H1 (cell line): Measurements from ENCODE around the gene SYNJ2. TPM values are rescaled to one million over a fixed set of nuclear protein-coding genes. Genes with fewer than 3 reads are reported as not detected.

Experiments used
- CTCF ChIA-PET: fragments of 300-600 bp; sonication (Branson Sonifier 250); formaldehyde crosslinking; loops from one replicate; lab custom pipeline; 2021; ENCODE audit not compliant: partially characterized antibody; lab: Charles Lee
- POLR2A ChIA-PET: fragments of 300-600 bp; sonication (Branson Sonifier 250); formaldehyde crosslinking; loops from one replicate; lab custom pipeline; 2021; ENCODE audit warnings: inconsistent platforms; ENCODE audit not compliant: partially characterized antibody; lab: Charles Lee
- DNase-seq, 2 experiments: peaks; one replicate each; pipeline versions ENCODE4 v3.0.0 to v3.0.0-alpha.2; 2010 to 2022; ENCODE audit warnings: low spot score in 2 of 2, low read depth in 1 of 2, mixed read lengths in 1 of 2
- FAIRE-seq: peaks from 2 replicates; lab custom pipeline; 2011; peaks lifted over from hg19 to GRCh38; lab: Jason Lieb, UNC
- H2AFZ ChIP-seq: 2 replicates; pipeline ENCODE4 v1.8.1; 2012; ENCODE audit warnings: low read length, inconsistent platforms
- H2AK5ac ChIP-seq: 2 replicates; pipeline ENCODE4 v1.6.1; 2013; ENCODE audit warnings: low read depth, low read length
- H2BK120ac ChIP-seq: replicated peaks from 2 replicates; pipeline ENCODE3; 2013; ENCODE audit warnings: low read depth, low read length, inconsistent platforms
- H2BK12ac ChIP-seq: 2 replicates; pipeline ENCODE4 v1.6.1; 2013; ENCODE audit warnings: low read depth, low read length
- H2BK15ac ChIP-seq: 2 replicates; pipeline ENCODE4 v1.6.1; 2013; ENCODE audit warnings: low read length
- H2BK20ac ChIP-seq: 2 replicates; pipeline ENCODE4 v1.6.1; 2013; ENCODE audit warnings: low read length
- H2BK5ac ChIP-seq: 2 replicates; pipeline ENCODE4 v1.6.1; 2013; ENCODE audit warnings: low read depth, low read length
- H3K14ac ChIP-seq: 2 replicates; pipeline ENCODE4 v1.6.1; 2013; ENCODE audit warnings: inconsistent platforms; ENCODE audit not compliant: insufficient read length
- H3K18ac ChIP-seq: 2 replicates; pipeline ENCODE4 v1.6.1; 2013; ENCODE audit warnings: low read length; ENCODE audit errors: extremely low read depth
- H3K23ac ChIP-seq: 2 replicates; pipeline ENCODE4 v1.6.1; 2013; ENCODE audit warnings: inconsistent platforms; ENCODE audit not compliant: insufficient read length
- H3K23me2 ChIP-seq: 2 replicates; pipeline ENCODE4 v1.6.1; 2013; ENCODE audit warnings: low read depth, low read length
- H3K27ac ChIP-seq: 2 replicates; pipeline ENCODE4 v1.6.1; 2011; ENCODE audit warnings: low read depth, low read length, inconsistent platforms
- H3K27me3 ChIP-seq, 4 experiments: replicated peaks in 1 of 4; 1 replicate in 1 of 4; 2 replicates in 3 of 4; pipeline versions ENCODE4 v1.6.1 to v1.8.1; 2011 to 2013; ENCODE audit warnings: low read length in 3 of 4, mild to moderate bottlenecking in 3 of 4, inconsistent platforms in 2 of 4, mixed read lengths in 2 of 4, moderate library complexity in 1 of 4; ENCODE audit not compliant: control insufficient read depth in 3 of 4, insufficient read depth in 3 of 4; ENCODE audit errors: extremely low read depth in 1 of 4
- H3K36me3 ChIP-seq, 4 experiments: 2 replicates each; pipeline versions ENCODE4 v1.6.1 to v1.8.1; 2011 to 2013; ENCODE audit warnings: mild to moderate bottlenecking in 4 of 4, low read length in 3 of 4, moderate library complexity in 2 of 4, control low read depth in 1 of 4, inconsistent platforms in 1 of 4; ENCODE audit not compliant: insufficient read depth in 4 of 4, control insufficient read depth in 2 of 4
- H3K4ac ChIP-seq: replicated peaks from 2 replicates; pipeline ENCODE3; 2013; ENCODE audit warnings: low read length, low read depth, mixed read lengths, inconsistent platforms; ENCODE audit not compliant: insufficient read length
- H3K4me1 ChIP-seq, 4 experiments: replicated peaks in 1 of 4; 1 replicate in 1 of 4; 2 replicates in 3 of 4; pipeline versions ENCODE4 v1.6.1 to v1.8.1; 2011 to 2013; ENCODE audit warnings: low read length in 3 of 4, inconsistent platforms in 2 of 4, mixed read lengths in 1 of 4; ENCODE audit not compliant: insufficient read depth in 4 of 4, control insufficient read depth in 3 of 4
- H3K4me2 ChIP-seq, 2 experiments: 2 replicates each; pipeline versions ENCODE4 v1.6.1 to v1.8.1; 2011 to 2013; ENCODE audit warnings: low read depth in 2 of 2, low read length in 2 of 2, control low read depth in 1 of 2, inconsistent platforms in 1 of 2, mild to moderate bottlenecking in 1 of 2; ENCODE audit not compliant: insufficient read depth in 1 of 2
- H3K4me3 ChIP-seq, 4 experiments: fragments of 200-600, 300-600 bp in 1 of 4; sonication (generic), shearing (Covaris generic), sonication (Bioruptor Twin) in 1 of 4; 2 replicates each; pipeline versions ENCODE4 v1.5.1 to v1.8.1; 2011 to 2016; ENCODE audit warnings: low read length in 4 of 4, low read depth in 3 of 4, control low read depth in 2 of 4, inconsistent platforms in 2 of 4, mild to moderate bottlenecking in 2 of 4, mixed read lengths in 1 of 4, moderate library complexity in 1 of 4; ENCODE audit not compliant: insufficient read depth in 2 of 4; ENCODE audit errors: extremely low read depth in 1 of 4
- H3K56ac ChIP-seq: replicated peaks from 2 replicates; pipeline ENCODE3; 2013; ENCODE audit warnings: low read depth, mild to moderate bottlenecking, mixed read lengths, low read length, inconsistent platforms; ENCODE audit not compliant: insufficient read length
- H3K79me1 ChIP-seq: 2 replicates; pipeline ENCODE4 v1.6.1; 2013; ENCODE audit warnings: low read depth, low read length, control low read depth
- H3K79me2 ChIP-seq, 2 experiments: 2 replicates each; pipeline versions ENCODE4 v1.6.1 to v1.8.1; 2012 to 2013; ENCODE audit warnings: low read length in 2 of 2, mild to moderate bottlenecking in 2 of 2, inconsistent platforms in 1 of 2; ENCODE audit not compliant: insufficient read depth in 2 of 2, control insufficient read depth in 1 of 2
- H3K9ac ChIP-seq, 4 experiments: replicated peaks in 1 of 4; 1 replicate in 1 of 4; 2 replicates in 3 of 4; pipeline versions ENCODE4 v1.6.1 to v1.8.1; 2011 to 2013; ENCODE audit warnings: low read depth in 3 of 4, low read length in 3 of 4, control low read depth in 2 of 4, mild to moderate bottlenecking in 2 of 4, moderate library complexity in 2 of 4, inconsistent platforms in 1 of 4; ENCODE audit errors: extremely low read depth in 1 of 4
- H3K9me3 ChIP-seq, 2 experiments: 2 replicates each; pipeline versions ENCODE4 v1.6.1 to v1.8.1; 2012 to 2013; ENCODE audit warnings: mild to moderate bottlenecking in 2 of 2, moderate library complexity in 2 of 2, control low read depth in 1 of 2, inconsistent platforms in 1 of 2, low read depth in 1 of 2, low read length in 1 of 2, mixed read lengths in 1 of 2; ENCODE audit not compliant: insufficient read depth in 2 of 2
- H4K20me1 ChIP-seq, 2 experiments: replicated peaks in 1 of 2; 2 replicates each; pipeline versions ENCODE3 to v1.8.1; 2011 to 2013; ENCODE audit warnings: inconsistent platforms in 2 of 2, low read length in 2 of 2, mild to moderate bottlenecking in 1 of 2; ENCODE audit not compliant: insufficient read depth in 2 of 2, control insufficient read depth in 1 of 2
- H4K5ac ChIP-seq: 2 replicates; pipeline ENCODE4 v1.6.1; 2013; ENCODE audit warnings: low read length, low read depth, mixed read lengths, inconsistent platforms; ENCODE audit not compliant: insufficient read length
- H4K8ac ChIP-seq: 2 replicates; pipeline ENCODE4 v1.8.0; 2013; ENCODE audit warnings: mild to moderate bottlenecking, moderate library complexity, low read length, inconsistent platforms; ENCODE audit not compliant: insufficient read depth; ENCODE audit errors: extremely low read depth
- H4K91ac ChIP-seq: replicated peaks from 2 replicates; pipeline ENCODE3; 2013; ENCODE audit warnings: low read length, mixed read lengths, inconsistent platforms; ENCODE audit not compliant: insufficient read length
- KDM5A ChIP-seq: fragments of 200-600 bp; IDR thresholded peaks from 2 replicates; pipeline ENCODE4 v1.7.1; 2012; ENCODE audit warnings: mild to moderate bottlenecking, low read length, inconsistent platforms, mixed read lengths
- POLR2A ChIP-seq, 2 experiments: IDR thresholded peaks; 1 replicate in 1 of 2; 2 replicates in 1 of 2; pipeline ENCODE4 v1.6.1; 2011; ENCODE audit warnings: low read depth in 2 of 2, low read length in 2 of 2, mild to moderate bottlenecking in 2 of 2; ENCODE audit errors: control extremely low read depth in 1 of 2
- SP4 ChIP-seq: IDR thresholded peaks from 2 replicates; pipeline ENCODE4 v1.6.1; 2012; ENCODE audit warnings: low read length, inconsistent platforms
- TBP ChIP-seq: IDR thresholded peaks from 2 replicates; pipeline ENCODE4 v1.6.1; 2011; ENCODE audit warnings: low read depth, low read length, improper control_type of control experiment
- WGBS, 2 experiments: shearing (Covaris generic) in 1 of 2; methylation state at CpG; one replicate each; pipeline versions ENCODE4 v1.1.6 to v1.1.7; 2013 to 2015; ENCODE audit warnings: low lambda C conversion rate in 2 of 2, mixed read lengths in 2 of 2, inconsistent platforms in 1 of 2, low coverage in 1 of 2, missing lambda C conversion rate in 1 of 2; ENCODE audit not compliant: insufficient replicate concordance in 2 of 2, insufficient coverage in 1 of 2, insufficient read length in 1 of 2; ENCODE audit errors: extremely low coverage in 1 of 2, missing lambda C conversion rate in 1 of 2; 5-methylcytosine and 5-hydroxymethylcytosine counted together
- polyA plus RNA-seq, 7 experiments: library from polyadenylated mRNA; depleted of rRNA in 3 of 7; stranded (reverse) in 5 of 7; unstranded in 2 of 7; fragments of >200 nt in 5 of 7; fragments of 200-250 nt in 2 of 7; gene quantifications; 1 replicate in 5 of 7; 2 replicates in 1 of 7; 4 replicates in 1 of 7; pipeline versions ENCODE4 v1.2.1 to v1.2.3, GENCODE V29; 2011 to 2013; ENCODE audit warnings: missing spikeins in 2 of 7, mixed read lengths in 2 of 7
- total RNA-seq: library from RNA; stranded (reverse); fragmentation: NEBNext Ultra II Directional; extraction: Animal tissue kit (Norgen Biotek cat#: 25700); gene quantifications from 2 replicates; pipeline ENCODE4 v1.2.1, GENCODE V29; 2021
- TF ChIP-seq, protein P1 (sequence below): IDR thresholded peaks from 2 replicates; pipeline ENCODE4 v1.6.1; 2012; ENCODE audit warnings: inconsistent platforms

Gene SYNJ2
- total and polyA plus RNA-seq, 2 of the 8 experiments (the other 6 are each of a cell fraction or from before 2014, with no cell fraction given), result 3.7 to 13.9 TPM

GRCh38 chr6:158000530-158001307, 19.1 kb downstream of the SYNJ2 start:
- Histone ChIP-seq H4K91ac (no peak overlapping the region), H3K79me2 (no peaks in the 10 kb centered on the region), H2BK20ac (no peak overlapping the region), H3K4me2 (no peak overlapping the region), H3K36me3 (no peaks in the 10 kb centered on the region), H3K4me1 (peaks cover 8 to 23% (median 13%) of the 10 kb centered on the region in 4 experiments), H2BK120ac (no peak overlapping the region), H3K9ac (no peak overlapping the region), H4K5ac (no peak overlapping the region), H2BK15ac (no peak overlapping the region), H2BK5ac (no peak overlapping the region), H3K14ac (no peak overlapping the region), H3K4me3 (no peak overlapping the region), H2AFZ (no peak overlapping the region), H3K9me3 (no peaks in the 10 kb centered on the region), H3K23me2 (no peaks in the 10 kb centered on the region), H4K20me1 (no peaks in the 10 kb centered on the region), H2BK12ac (no peak overlapping the region), H3K23ac (no peak overlapping the region), H4K8ac (no peak overlapping the region), H3K79me1 (no peaks in the 10 kb centered on the region; the same call in none of the 2 replicates), H3K18ac (no peak overlapping the region), H3K4ac (no peak overlapping the region), H3K56ac (no peak overlapping the region), H3K27ac (no peak overlapping the region), H2AK5ac (no peak overlapping the region), H3K27me3 (no peaks in the 10 kb centered on the region)
- ChIA-PET POLR2A (interaction anchor here (0.9 to 1.7 kb wide), 2 partner anchors 14 to 30 kb away, joined by 3 to 5 read pairs; no protein-coding TSS in a partner anchor), CTCF (interaction anchor here (0.6 to 2.1 kb wide), 8 partner anchors 8 to 144 kb away, joined by 3 to 7 read pairs (median 6); no protein-coding TSS in a partner anchor)
- no peak for TF ChIP-seq TBP
- no peak for TF ChIP-seq KDM5A
- TF ChIP-seq, protein P1, sequence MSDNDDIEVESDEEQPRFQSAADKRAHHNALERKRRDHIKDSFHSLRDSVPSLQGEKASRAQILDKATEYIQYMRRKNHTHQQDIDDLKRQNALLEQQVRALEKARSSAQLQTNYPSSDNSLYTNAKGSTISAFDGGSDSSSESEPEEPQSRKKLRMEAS, result no peak
- no peak for TF ChIP-seq SP4
- no peak for TF ChIP-seq POLR2A (IDR thresholded peaks at IDR 0.05; ENCODE audit: control extremely low read depth in 1 of 2, low read depth in 2 of 2, low read length in 2 of 2)
- no peak for DNase-seq
- 87% methylated on average over 16 of the region's 17 CpGs; no CpG with 5 or more reads in 1 of the 2 experiments for WGBS, 2 experiments
- FAIRE-seq, result no peak
